Trophoblast cell (in vitro differentiated cells and primary cell): Measurements from ENCODE around the gene PARVB.

ENCODE experiments used
- DNase-seq, 2 donors: peaks; one replicate each; pipeline ENCODE4 v3.0.0-alpha.2; 2016
- H2AFZ ChIP-seq: 2 replicates; pipeline ENCODE4 v1.6.1; 2013; ENCODE audit warnings: low read length, moderate library complexity, mild to moderate bottlenecking; ENCODE audit not compliant: insufficient read depth, poor library complexity
- H2AK5ac ChIP-seq: 2 replicates; pipeline ENCODE4 v1.6.1; 2013; ENCODE audit warnings: mild to moderate bottlenecking, low read length
- H2BK120ac ChIP-seq: 2 replicates; pipeline ENCODE4 v1.6.1; 2013; ENCODE audit warnings: low read length, mild to moderate bottlenecking, moderate library complexity; ENCODE audit not compliant: insufficient read depth, poor library complexity
- H2BK12ac ChIP-seq: 2 replicates; pipeline ENCODE4 v1.6.1; 2013; ENCODE audit warnings: mild to moderate bottlenecking, low read length, moderate library complexity
- H2BK5ac ChIP-seq: 2 replicates; pipeline ENCODE4 v1.6.1; 2013; ENCODE audit warnings: low read length, low read depth, moderate library complexity, mild to moderate bottlenecking; ENCODE audit not compliant: poor library complexity
- H3K14ac ChIP-seq: 2 replicates; pipeline ENCODE4 v1.6.1; 2013; ENCODE audit warnings: mild to moderate bottlenecking, low read length
- H3K18ac ChIP-seq: 2 replicates; pipeline ENCODE4 v1.6.1; 2013; ENCODE audit warnings: mild to moderate bottlenecking, low read length
- H3K23ac ChIP-seq: 2 replicates; pipeline ENCODE4 v1.6.1; 2013; ENCODE audit warnings: low read length
- H3K27ac ChIP-seq: 2 replicates; pipeline ENCODE4 v1.5.1; 2013; ENCODE audit warnings: low read depth, mild to moderate bottlenecking, inconsistent platforms, low read length, moderate library complexity
- H3K27me3 ChIP-seq: 2 replicates; pipeline ENCODE4 v1.6.1; 2013; ENCODE audit warnings: inconsistent platforms, mild to moderate bottlenecking, low read length, moderate library complexity; ENCODE audit not compliant: insufficient read depth
- H3K36me3 ChIP-seq, 2 experiments: 1 replicate in 1 of 2; 2 replicates in 1 of 2; pipeline ENCODE4 v1.6.1; 2013; ENCODE audit warnings: low read length in 2 of 2, mild to moderate bottlenecking in 2 of 2, moderate library complexity in 1 of 2; ENCODE audit not compliant: insufficient read depth in 2 of 2, control insufficient read depth in 1 of 2
- H3K4ac ChIP-seq: 2 replicates; pipeline ENCODE4 v1.6.1; 2013; ENCODE audit warnings: low read depth, mild to moderate bottlenecking, low read length, moderate library complexity
- H3K4me1 ChIP-seq, 2 experiments: 1 replicate in 1 of 2; 2 replicates in 1 of 2; pipeline ENCODE4 v1.6.1; 2013; ENCODE audit warnings: low read length in 2 of 2, mild to moderate bottlenecking in 2 of 2, moderate library complexity in 1 of 2; ENCODE audit not compliant: insufficient read depth in 2 of 2, control insufficient read depth in 1 of 2
- H3K4me2 ChIP-seq: 2 replicates; pipeline ENCODE4 v1.6.1; 2013; ENCODE audit warnings: inconsistent platforms, mild to moderate bottlenecking, low read length, moderate library complexity
- H3K4me3 ChIP-seq: 2 replicates; pipeline ENCODE4 v1.5.1; 2013; ENCODE audit warnings: mild to moderate bottlenecking, low read depth, low read length, inconsistent platforms
- H3K79me1 ChIP-seq: one replicate; pipeline ENCODE4 v1.6.1; 2013; ENCODE audit warnings: low read length
- H3K79me2 ChIP-seq: 2 replicates; pipeline ENCODE4 v1.6.1; 2013; ENCODE audit warnings: low read length, mild to moderate bottlenecking; ENCODE audit not compliant: control insufficient read depth, insufficient read depth, poor library complexity
- H3K9ac ChIP-seq: 2 replicates; pipeline ENCODE4 v1.6.1; 2013; ENCODE audit warnings: mild to moderate bottlenecking, low read length
- H3K9me3 ChIP-seq: 2 replicates; pipeline ENCODE4 v1.6.1; 2013; ENCODE audit warnings: low read depth, mild to moderate bottlenecking, control low read depth, inconsistent platforms, low read length; ENCODE audit not compliant: insufficient read depth
- H4K12ac ChIP-seq: 2 replicates; pipeline ENCODE4 v1.6.1; 2013; ENCODE audit warnings: low read depth, mild to moderate bottlenecking, low read length, moderate library complexity
- H4K8ac ChIP-seq: 2 replicates; pipeline ENCODE4 v1.6.1; 2013; ENCODE audit warnings: low read depth, mild to moderate bottlenecking, low read length, moderate library complexity
- H4K91ac ChIP-seq: one replicate; pipeline ENCODE4 v1.6.1; 2013; ENCODE audit warnings: low read depth, mild to moderate bottlenecking, low read length, moderate library complexity
- WGBS: extraction: QIAGEN DNeasy Blood & Tissue Kit; methylation state at CpG from one replicate; pipeline ENCODE4 v1.1.7; 2013; ENCODE audit warnings: missing lambda C conversion rate; ENCODE audit not compliant: insufficient read length, insufficient coverage; ENCODE audit errors: extremely low coverage; 5-methylcytosine and 5-hydroxymethylcytosine counted together

PARVB gene

DNA sequence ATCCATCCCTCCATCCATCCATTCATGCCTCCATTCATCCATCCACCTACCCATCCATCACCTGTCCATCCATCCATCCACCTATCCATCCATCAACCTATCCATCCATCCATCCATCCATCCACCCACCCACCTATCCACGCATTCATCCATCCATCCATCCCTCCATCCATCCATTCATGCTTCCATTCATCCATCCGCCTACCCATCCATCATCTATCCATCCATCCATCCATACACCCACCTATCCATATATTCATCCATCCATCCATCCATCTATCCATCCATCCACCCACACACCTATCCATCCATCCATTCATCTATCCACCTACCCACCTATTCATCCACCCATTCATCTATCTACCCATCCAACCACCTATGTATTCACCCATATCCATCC is 170.5 kb downstream of the PARVB start:
- H4K12ac ChIP-seq = no peak overlapping the region
- H2BK5ac ChIP-seq = no peak overlapping the region
- DNase-seq = no peak
- no peaks in the 10 kb centered on the region for H3K36me3 ChIP-seq
- WGBS = 100% methylated on average over 2 of the region's 2 CpGs
- no peak overlapping the region for H3K27ac ChIP-seq
- H3K14ac ChIP-seq = no peak overlapping the region
- no peak overlapping the region for H3K4me2 ChIP-seq
- H4K91ac ChIP-seq = no peak overlapping the region
- no peak overlapping the region for H3K9ac ChIP-seq
- H2AK5ac ChIP-seq = no peak overlapping the region
- H2BK12ac ChIP-seq = no peak overlapping the region
- no peak overlapping the region for H3K4me3 ChIP-seq
- no peak overlapping the region for H2BK120ac ChIP-seq
- H3K27me3 ChIP-seq = no peaks in the 10 kb centered on the region
- H3K4ac ChIP-seq = no peak overlapping the region
- no peak overlapping the region for H2AFZ ChIP-seq
- H3K4me1 ChIP-seq = no peaks in the 10 kb centered on the region
- H3K23ac ChIP-seq = no peak overlapping the region
- no peaks in the 10 kb centered on the region for H3K79me1 ChIP-seq
- H3K9me3 ChIP-seq = peaks cover 7% of the 10 kb centered on the region
- H3K18ac ChIP-seq = no peak overlapping the region
- H4K8ac ChIP-seq = no peak overlapping the region
- H3K79me2 ChIP-seq = no peaks in the 10 kb centered on the region

- Histone ChIP-seq H2AK5ac (no peak overlapping the region), H3K4me2 (no peak overlapping the region), H4K91ac (no peak overlapping the region), H3K14ac (no peak overlapping the region), H3K9me3 (peaks cover 7% of the 10 kb centered on the region), H3K4ac (no peak overlapping the region), H2AFZ (no peak overlapping the region), H3K79me1 (no peaks in the 10 kb centered on the region), H3K27me3 (no peaks in the 10 kb centered on the region), H3K79me2 (no peaks in the 10 kb centered on the region), H3K36me3 (no peaks in the 10 kb centered on the region), H2BK5ac (no peak overlapping the region), H3K9ac (no peak overlapping the region), H4K12ac (no peak overlapping the region), H3K18ac (no peak overlapping the region), H3K23ac (no peak overlapping the region), H3K4me1 (no peaks in the 10 kb centered on the region), H3K4me3 (no peak overlapping the region), H2BK120ac (no peak overlapping the region), H3K27ac (no peak overlapping the region), H2BK12ac (no peak overlapping the region), H4K8ac (no peak overlapping the region)
- no CpG with 5 or more reads among the region's 5 CpGs for WGBS
- DNase-seq = no peak
Observed at GRCh38 chr22:44195189-44195871, 171.2 kb downstream of the PARVB start.

GRCh38 chr22:44196241-44196640 is 172.1 kb downstream of the PARVB start:
- no peak overlapping the region for H4K12ac ChIP-seq
- H3K79me1 ChIP-seq = no peaks in the 10 kb centered on the region
- H3K9me3 ChIP-seq = peaks cover 7% of the 10 kb centered on the region
- H2AK5ac ChIP-seq = no peak overlapping the region
- no peaks in the 10 kb centered on the region for H3K27me3 ChIP-seq
- no peak overlapping the region for H3K14ac ChIP-seq
- no peak overlapping the region for H3K23ac ChIP-seq
- no peak overlapping the region for H2BK5ac ChIP-seq
- H3K79me2 ChIP-seq = no peaks in the 10 kb centered on the region
- no peak overlapping the region for H4K91ac ChIP-seq
- H4K8ac ChIP-seq = no peak overlapping the region
- H3K4me2 ChIP-seq = no peak overlapping the region
- no peak overlapping the region for H2AFZ ChIP-seq
- H2BK12ac ChIP-seq = no peak overlapping the region
- H3K4me1 ChIP-seq = no peaks in the 10 kb centered on the region
- no peak for DNase-seq
- no peak overlapping the region for H3K4ac ChIP-seq
- no peak overlapping the region for H3K9ac ChIP-seq
- no peaks in the 10 kb centered on the region for H3K36me3 ChIP-seq
- no peak overlapping the region for H2BK120ac ChIP-seq
- WGBS = no CpG with 5 or more reads among the region's 9 CpGs
- no peak overlapping the region for H3K18ac ChIP-seq
- H3K27ac ChIP-seq = no peak overlapping the region
- no peak overlapping the region for H3K4me3 ChIP-seq

GRCh38 chr22:44196731-44197131 is 172.6 kb downstream of the PARVB start:
- Histone ChIP-seq H3K4me2 (no peak overlapping the region), H3K27ac (no peak overlapping the region), H3K9ac (no peak overlapping the region), H4K91ac (no peak overlapping the region), H3K36me3 (no peaks in the 10 kb centered on the region), H3K23ac (no peak overlapping the region), H2AFZ (no peak overlapping the region), H3K14ac (no peak overlapping the region), H3K4me3 (no peak overlapping the region), H3K4me1 (no peaks in the 10 kb centered on the region), H3K18ac (no peak overlapping the region), H3K9me3 (peaks cover 7% of the 10 kb centered on the region), H2BK120ac (no peak overlapping the region), H3K79me1 (no peaks in the 10 kb centered on the region), H2BK12ac (no peak overlapping the region), H3K4ac (no peak overlapping the region), H2BK5ac (no peak overlapping the region), H3K27me3 (no peaks in the 10 kb centered on the region), H3K79me2 (no peaks in the 10 kb centered on the region), H4K8ac (no peak overlapping the region), H2AK5ac (no peak overlapping the region), H4K12ac (no peak overlapping the region)
- no CpG with 5 or more reads among the region's 10 CpGs for WGBS
- no peak for DNase-seq
